ENCODE results near the gene PACRG.

The PACRG gene

DNA sequence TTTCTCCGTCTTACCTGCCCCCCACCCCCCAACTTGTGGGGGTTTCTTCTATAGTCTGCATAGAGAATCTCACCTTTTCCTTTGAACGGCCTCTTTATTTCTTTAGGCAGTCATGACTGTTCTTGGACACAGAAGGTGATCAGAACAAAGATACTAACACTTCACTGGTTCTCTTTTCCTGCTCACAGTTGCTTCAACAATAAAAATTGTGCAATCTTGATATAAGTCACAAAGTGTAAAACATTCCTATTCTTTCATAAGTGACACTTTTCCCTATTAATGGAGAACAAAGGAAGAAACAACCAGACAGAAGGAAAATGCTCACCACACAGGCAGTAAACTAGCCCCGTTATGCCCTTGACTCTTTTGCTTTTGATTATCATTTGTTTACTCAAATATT lies 448.3 kb downstream of the PACRG start:
- no peak for DNase-seq (ENCODE audit: low read depth, low spot score)

GRCh38 chr6:163177007-163177406 lies 449.2 kb downstream of the PACRG start:
- DNase-seq (ENCODE audit: low read depth, low spot score), result no peak

DNA sequence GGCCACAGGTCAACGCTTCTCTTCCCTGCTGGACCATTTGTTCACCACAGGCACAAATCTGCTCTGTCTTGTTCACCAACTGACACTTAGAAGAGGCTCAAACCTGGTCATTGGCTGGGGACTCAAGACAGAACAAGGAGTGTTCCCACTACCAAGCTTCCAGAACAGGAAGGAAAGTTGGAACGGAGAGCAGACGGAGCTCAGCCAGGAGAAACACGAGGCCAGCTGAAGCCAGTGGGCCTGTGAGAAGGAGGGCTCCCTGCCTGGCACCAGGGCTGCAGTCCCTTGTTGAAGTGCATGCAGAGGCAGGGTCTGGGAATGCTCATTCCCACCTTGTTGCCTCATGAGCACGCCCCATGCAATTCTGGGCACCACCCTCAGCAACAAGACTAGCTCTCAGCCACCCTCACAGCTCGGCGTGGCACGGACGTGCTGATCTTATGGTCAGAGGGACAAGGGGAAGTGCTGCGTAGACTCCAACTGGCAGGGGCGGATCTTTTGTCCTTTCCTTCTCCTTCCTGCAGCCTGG lies 450.2 kb downstream of the PACRG start:
- no peak for DNase-seq (ENCODE audit: low read depth, low spot score)

DNA sequence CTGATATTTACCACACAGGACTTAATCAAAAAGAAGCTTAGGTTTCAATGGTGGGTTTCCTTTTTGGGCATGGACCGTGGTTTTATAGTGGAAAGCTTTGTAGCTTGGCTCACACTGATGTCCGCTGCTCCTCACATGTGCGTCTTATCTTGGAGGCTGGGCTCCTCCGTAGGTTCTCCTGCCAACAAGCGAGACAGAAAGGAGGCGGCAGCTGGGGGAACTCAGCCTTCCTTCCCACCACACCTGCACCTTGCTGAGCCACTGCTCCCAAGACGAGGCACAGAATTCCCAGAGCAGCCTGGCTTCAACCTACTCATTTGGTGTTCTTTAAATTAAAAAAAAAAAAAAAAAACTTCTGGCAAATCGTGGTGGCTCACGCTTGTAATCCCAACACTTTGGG lies 451.3 kb downstream of the PACRG start:
- no peak for DNase-seq (ENCODE audit: low read depth, low spot score)

DNA sequence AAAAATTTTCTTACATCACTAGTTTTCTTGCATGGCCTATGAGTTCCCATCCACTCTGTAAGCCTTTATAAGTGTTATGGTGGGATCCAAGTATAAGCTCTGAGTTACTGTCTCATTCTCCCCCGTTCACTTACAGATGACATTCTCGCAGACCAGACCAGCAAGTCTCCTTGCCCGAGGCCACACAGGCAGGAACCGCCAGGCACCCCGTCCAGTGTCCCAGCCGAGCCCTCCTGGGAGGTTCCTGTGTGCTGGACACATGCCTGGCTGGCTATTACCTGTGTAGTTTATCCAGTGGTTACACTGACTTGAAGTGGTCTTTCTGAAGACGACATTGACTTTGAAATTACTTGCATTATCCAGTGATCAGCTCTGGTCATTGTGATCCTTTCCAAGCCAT lies 451.9 kb downstream of the PACRG start:
- DNase-seq (ENCODE audit: low read depth, low spot score), result peak; percentile 81

DNA sequence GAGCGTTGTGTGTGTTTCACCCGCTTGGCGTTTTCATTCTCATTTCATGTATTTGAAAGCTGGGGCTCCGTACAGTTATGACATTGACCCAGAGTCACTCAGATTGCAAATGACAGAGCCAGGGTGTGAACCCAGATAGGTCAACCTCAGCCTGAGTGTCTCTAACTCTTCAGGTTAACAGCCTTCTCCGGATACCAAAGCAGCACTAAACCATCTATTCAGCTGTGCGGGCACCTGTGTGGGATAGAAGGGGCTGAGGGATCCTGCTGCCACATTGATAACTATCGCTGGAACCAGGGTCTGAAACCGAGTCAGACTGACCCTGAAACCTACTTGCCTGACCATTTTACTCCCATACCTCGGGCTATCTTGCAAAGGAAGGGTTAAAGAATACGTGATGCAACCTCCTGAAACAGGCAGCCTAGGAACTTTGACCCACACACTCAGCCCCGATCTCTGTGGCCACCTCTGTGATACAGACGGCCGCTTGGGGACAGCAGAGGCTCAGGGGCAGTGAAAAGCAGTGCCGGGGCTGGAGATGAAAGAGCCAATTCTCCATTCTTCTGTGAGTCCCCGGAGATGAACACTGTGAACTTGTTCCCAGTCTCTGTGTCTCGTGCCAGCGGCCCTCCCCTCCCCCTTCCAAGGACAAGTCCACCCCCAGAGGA lies 453.2 kb downstream of the PACRG start:
- DNase-seq (ENCODE audit: low read depth, low spot score), result peak; percentile 92

DNA sequence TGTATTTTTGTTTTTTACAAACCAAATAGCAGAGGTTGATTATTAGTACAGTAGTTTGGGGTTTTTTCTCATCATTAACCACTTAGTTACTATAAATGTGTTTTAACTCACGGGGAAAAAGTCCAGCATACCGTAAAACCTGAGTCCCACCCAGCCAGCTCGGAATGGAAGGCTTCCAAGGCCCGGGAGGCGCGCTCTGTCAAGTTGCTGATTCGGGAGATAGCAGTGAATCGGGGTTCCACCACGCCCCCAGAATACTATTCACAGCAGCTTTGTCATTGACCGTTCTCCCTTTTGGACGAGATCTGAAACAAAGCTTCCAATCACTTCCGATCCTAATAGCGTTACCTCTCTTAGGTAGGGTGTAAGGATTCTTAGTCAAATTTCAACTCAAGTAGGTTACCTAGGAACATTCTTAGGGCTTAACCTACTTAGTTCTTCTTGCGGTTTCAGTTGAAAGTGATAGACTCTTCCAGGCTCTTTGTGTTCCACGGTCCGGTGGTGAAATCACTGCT lies 453.9 kb downstream of the PACRG start:
- no peak for DNase-seq (ENCODE audit: low read depth, low spot score)

DNA sequence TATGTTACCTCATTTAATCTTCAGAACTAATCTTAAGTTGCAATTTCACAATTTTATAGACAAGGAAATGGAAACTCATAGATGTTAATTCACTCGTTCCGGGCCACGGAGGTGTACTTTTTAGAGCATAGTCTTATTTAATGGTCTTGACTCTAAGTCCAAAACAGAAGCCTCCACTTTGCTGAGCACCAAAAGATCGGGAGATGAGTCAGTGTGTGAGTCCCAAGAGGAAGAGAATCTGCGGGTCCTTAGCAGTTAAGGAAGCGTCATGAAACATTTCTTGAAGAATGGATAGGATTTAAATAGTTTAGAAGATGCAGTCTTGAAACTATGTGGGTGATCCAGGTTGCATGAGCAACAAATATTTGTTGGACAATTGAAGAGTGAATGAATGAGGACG lies 454.9 kb downstream of the PACRG start:
- DNase-seq (ENCODE audit: low read depth, low spot score), result no peak

DNA sequence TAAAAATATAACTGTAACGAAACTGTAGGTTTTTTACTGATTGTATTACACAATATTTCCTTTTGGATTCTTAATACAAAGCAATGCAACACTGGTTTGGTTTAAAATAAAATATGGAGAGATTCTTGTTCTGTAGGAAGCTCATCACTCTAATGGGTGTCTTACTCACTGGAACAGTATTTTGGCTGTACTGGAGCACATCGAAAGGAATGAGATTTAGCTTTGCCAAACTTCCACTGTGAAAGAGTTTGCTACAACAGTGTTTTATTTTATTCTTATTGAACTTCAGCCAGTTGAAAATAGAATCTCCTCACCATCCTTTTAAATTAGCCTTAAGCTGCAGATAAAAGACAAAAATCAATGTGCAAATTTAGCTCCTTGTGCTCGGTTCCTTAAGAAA lies 456.0 kb downstream of the PACRG start:
- DNase-seq (ENCODE audit: low read depth, low spot score), result no peak

DNA sequence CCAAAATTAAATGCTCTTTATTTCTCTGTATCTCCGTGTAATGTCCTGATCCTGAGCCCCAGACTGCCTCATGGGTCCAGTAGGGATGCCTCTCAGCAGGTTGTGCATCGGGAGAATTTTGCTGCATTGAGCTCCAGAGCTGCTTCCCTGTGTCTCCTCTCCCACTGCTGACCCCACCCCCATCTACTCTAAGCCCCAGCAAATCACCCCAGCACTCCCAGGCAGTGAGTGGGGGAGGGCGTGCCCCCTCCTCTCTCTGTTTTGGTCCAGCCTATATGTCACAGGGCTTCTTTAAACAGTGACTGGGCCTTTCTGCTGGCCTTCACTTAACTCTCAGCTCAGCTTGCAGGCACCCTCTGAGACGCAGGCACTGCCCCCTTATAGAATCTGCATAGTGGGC lies 458.0 kb downstream of the PACRG start:
- no peak for DNase-seq (ENCODE audit: low read depth, low spot score)

GRCh38 chr6:163186527-163186926 lies 458.8 kb downstream of the PACRG start:
- no peak for DNase-seq (ENCODE audit: low read depth, low spot score)

DNA sequence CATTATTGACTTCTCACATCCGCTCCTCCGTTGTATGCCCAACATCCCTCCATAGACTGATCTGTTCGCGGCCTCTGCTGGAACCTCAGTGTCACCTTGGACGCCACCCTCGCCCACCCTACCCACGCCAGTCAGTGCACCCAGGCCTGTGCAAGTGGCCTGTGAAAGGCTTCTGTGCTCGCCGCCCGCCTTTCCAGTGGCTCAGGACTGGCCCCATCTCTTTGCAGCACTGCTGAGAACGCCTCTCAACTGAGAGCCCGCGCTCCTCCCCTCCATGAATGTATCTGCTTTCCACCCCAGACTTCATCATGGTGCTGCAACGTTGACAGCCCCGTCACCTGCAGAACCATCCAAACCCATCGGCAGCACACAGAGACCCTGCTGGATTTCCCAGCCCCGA lies 459.4 kb downstream of the PACRG start:
- no peak for DNase-seq (ENCODE audit: low read depth, low spot score)

DNA sequence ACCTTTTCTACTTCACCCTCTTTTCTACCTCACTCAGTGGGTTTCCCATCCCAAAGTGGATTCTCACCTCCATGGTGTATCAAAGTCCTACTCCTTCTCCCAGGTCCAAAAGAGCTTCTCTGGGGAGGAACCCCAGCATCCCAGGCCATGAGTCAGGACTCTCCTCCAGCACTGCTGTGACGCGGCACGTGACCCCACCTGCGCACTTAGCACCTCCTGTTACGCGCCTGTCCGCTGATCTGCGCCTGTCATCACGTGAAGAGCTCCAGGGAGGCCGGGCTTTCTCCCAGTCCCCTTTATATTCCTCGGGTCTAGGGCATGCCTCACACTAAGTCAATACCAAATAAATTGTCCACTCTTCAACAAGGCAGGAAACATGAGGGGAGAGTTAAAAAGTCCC lies 459.8 kb downstream of the PACRG start:
- no peak for DNase-seq (ENCODE audit: low read depth, low spot score)

GRCh38 chr6:163188746-163189145 lies 461.0 kb downstream of the PACRG start:
- DNase-seq (ENCODE audit: low read depth, low spot score), result no peak

- no peak for DNase-seq (ENCODE audit: low read depth, low spot score)
Measured at GRCh38 chr6:163189609-163190008, 461.8 kb downstream of the PACRG start.

DNA sequence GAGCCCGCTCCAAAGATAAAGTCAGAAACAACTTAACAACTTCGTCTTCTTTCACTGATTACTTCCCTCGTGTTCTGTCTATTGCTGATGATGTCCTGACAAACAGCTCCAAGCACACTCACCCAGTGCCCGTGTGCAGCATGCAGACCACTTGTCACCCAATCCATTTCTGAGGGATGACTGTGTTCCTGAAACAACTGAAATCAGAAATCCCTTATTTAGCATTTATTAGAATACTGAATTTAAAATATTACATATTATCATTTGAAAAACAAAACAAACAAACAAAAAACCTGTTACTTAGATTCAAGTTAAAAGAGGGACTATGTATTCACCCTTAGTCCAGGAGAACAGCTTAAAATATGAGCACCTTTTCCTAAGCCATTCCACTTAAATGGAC lies 463.0 kb downstream of the PACRG start:
- no peak for DNase-seq (ENCODE audit: low read depth, low spot score)

- DNase-seq (ENCODE audit: low read depth, low spot score), result no peak
Measured at GRCh38 chr6:163191704-163192537, 464.1 kb downstream of the PACRG start.

GRCh38 chr6:163192591-163192990 lies 464.8 kb downstream of the PACRG start:
- no peak for DNase-seq (ENCODE audit: low read depth, low spot score)

DNA sequence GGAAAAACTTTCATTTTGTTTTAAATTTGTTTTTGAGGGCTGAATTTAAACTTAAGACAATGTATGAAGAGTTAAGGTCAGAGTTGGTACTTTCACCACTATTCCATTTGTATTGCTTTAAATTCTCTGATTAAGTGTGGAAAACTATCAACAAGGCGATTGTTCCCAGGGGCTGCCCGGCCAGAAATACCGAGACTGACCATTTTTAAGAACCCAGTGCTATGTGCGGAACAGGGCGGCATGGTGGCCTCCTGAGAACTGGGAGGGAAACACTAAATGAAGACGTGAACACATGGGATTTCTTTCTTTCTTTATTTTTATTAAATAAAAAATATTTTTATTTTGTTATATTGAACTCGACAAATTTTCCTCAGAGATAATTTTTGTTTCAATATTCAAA lies 465.6 kb downstream of the PACRG start:
- DNase-seq (ENCODE audit: low read depth, low spot score), result no peak

GRCh38 chr6:163195721-163196691 lies 468.2 kb downstream of the PACRG start:
- no peak for DNase-seq (ENCODE audit: low read depth, low spot score)

GRCh38 chr6:163197839-163198238 lies 470.1 kb downstream of the PACRG start:
- DNase-seq (ENCODE audit: low read depth, low spot score), result no peak

DNA sequence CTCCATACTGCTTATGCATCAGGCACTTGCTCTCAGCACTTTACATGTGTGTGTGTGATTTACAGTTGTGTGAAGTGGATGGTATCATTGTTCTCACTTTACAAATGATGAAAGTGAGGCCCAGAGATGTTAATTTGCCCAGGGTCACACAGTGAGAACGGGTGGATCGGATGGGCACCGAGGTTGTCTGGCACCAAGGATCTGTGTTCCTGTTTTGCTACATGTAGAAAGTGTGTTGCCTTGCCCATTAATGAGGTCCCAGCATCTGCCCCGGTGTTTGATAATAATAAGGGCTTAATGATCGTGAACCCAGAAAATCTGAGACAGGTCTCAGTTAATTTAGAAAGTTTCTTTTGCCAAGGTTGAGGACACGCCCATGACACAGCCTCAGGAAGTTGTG lies 470.6 kb downstream of the PACRG start:
- DNase-seq (ENCODE audit: low read depth, low spot score), result no peak
